ENCODE results near the gene ATP5PO. TPM values are rescaled to one million over a fixed set of nuclear protein-coding genes. Genes with fewer than 3 reads are reported as not detected.

The ATP5PO gene
- total RNA-seq, 1 experiment from 2014 or later: 232 TPM

DNA sequence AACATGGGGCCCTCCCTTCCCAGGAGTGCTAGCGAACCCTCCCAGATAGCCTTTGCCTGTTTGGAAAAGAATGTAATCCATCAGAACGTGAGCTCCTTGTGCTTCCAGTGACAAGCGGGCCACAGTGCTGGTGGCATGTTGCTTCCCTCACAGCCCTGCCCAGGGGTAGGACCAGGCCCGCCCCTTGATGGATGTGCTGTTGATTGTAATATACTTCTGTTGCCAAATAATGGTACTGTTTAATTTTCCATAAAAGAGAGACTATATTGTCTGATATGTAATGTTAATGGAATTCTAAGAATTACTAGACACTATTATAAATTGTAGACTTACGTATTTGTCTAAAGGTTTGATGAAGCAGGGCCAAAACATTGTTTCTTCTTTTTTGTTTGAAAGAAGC is 16.4 kb downstream of the ATP5PO start:
- no TSS peak for BruUV-seq (replicated peaks)
- H3K27me3 ChIP-seq (replicated peaks; ENCODE audit: control insufficient read depth, insufficient read depth, low read length): no peaks in the 10 kb centered on the region
- Mint-ChIP-seq H3K36me3 (ENCODE audit: insufficient read depth, unreplicated experiment) (peaks cover 36% of the 10 kb centered on the region), H3K27ac (ENCODE audit: unreplicated experiment) (no peak overlapping the region), H3K4me3 (ENCODE audit: unreplicated experiment) (no peak overlapping the region), H3K9me3 (ENCODE audit: unreplicated experiment) (no peaks in the 10 kb centered on the region), H3K4me1 (ENCODE audit: low read depth, unreplicated experiment) (peaks cover 11% of the 10 kb centered on the region), H3K27me3 (ENCODE audit: insufficient read depth, unreplicated experiment) (no peaks in the 10 kb centered on the region)
- TF ChIP-seq, protein P1, sequence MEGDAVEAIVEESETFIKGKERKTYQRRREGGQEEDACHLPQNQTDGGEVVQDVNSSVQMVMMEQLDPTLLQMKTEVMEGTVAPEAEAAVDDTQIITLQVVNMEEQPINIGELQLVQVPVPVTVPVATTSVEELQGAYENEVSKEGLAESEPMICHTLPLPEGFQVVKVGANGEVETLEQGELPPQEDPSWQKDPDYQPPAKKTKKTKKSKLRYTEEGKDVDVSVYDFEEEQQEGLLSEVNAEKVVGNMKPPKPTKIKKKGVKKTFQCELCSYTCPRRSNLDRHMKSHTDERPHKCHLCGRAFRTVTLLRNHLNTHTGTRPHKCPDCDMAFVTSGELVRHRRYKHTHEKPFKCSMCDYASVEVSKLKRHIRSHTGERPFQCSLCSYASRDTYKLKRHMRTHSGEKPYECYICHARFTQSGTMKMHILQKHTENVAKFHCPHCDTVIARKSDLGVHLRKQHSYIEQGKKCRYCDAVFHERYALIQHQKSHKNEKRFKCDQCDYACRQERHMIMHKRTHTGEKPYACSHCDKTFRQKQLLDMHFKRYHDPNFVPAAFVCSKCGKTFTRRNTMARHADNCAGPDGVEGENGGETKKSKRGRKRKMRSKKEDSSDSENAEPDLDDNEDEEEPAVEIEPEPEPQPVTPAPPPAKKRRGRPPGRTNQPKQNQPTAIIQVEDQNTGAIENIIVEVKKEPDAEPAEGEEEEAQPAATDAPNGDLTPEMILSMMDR (IDR thresholded peaks at IDR 0.05; ENCODE audit: insufficient read depth in 1 of 2, low read depth in 1 of 2, low read length in 1 of 2, severe bottlenecking in 1 of 2, unreplicated experiment in 1 of 2): no peak
- no peak overlapping the region for H3K4me3 ChIP-seq (ENCODE audit: low read depth, low read length)
- ChIA-PET POLR2A (no interaction called here), CTCF (no interaction called here)
- DNase-seq: no peak
- intact Hi-C loops (cut with micrococcal nuclease; ENCODE audit: unreplicated experiment): no loop called here
- no peaks in the 10 kb centered on the region for H3K36me3 ChIP-seq (ENCODE audit: control insufficient read depth, insufficient read depth, low read length)
- no peaks in the 10 kb centered on the region for H3K9me3 ChIP-seq
- H3K4me1 ChIP-seq: no peaks in the 10 kb centered on the region

DNA sequence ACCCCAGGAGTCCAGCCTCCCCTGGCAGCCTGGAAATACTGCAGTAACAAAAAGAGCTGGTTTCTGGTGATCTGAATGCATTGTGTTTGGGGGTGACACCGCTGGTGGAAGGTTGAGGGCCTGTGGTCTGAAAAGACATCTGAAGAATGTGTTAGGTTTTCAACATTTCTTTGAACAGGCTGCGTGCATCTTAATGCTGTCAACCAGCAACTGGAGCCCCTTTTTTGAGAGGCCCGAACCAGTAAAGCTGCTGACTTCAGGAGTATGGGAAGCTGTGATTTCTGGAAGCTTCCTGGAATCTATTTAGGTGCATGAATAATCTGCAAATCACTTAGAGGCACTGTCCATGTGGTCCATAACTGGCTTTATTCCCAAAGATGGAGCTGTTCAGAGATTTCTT is 17.0 kb downstream of the ATP5PO start:
- TF ChIP-seq, protein P1 (IDR thresholded peaks at IDR 0.05; ENCODE audit: insufficient read depth in 1 of 2, low read depth in 1 of 2, low read length in 1 of 2, severe bottlenecking in 1 of 2, unreplicated experiment in 1 of 2): no peak
- no peak for DNase-seq
- Histone ChIP-seq H3K4me1 (no peaks in the 10 kb centered on the region), H3K27me3 (replicated peaks; ENCODE audit: control insufficient read depth, insufficient read depth, low read length) (no peaks in the 10 kb centered on the region), H3K4me3 (ENCODE audit: low read depth, low read length) (no peak overlapping the region), H3K9me3 (no peaks in the 10 kb centered on the region), H3K36me3 (ENCODE audit: control insufficient read depth, insufficient read depth, low read length) (no peaks in the 10 kb centered on the region)
- no TSS peak for BruUV-seq (replicated peaks)
- Mint-ChIP-seq H3K4me3 (ENCODE audit: unreplicated experiment) (no peak overlapping the region), H3K27me3 (ENCODE audit: insufficient read depth, unreplicated experiment) (no peaks in the 10 kb centered on the region), H3K9me3 (ENCODE audit: unreplicated experiment) (no peaks in the 10 kb centered on the region), H3K27ac (ENCODE audit: unreplicated experiment) (no peak overlapping the region), H3K36me3 (ENCODE audit: insufficient read depth, unreplicated experiment) (peaks cover 30% of the 10 kb centered on the region), H3K4me1 (ENCODE audit: low read depth, unreplicated experiment) (peaks cover 11% of the 10 kb centered on the region)
- ChIA-PET POLR2A (no interaction called here), CTCF (interaction anchor here (0.5 kb wide), 1 partner anchor 24 kb away, joined by 4 read pairs; no protein-coding TSS in a partner anchor)
- intact Hi-C loops (cut with micrococcal nuclease; ENCODE audit: unreplicated experiment): no loop called here

DNA sequence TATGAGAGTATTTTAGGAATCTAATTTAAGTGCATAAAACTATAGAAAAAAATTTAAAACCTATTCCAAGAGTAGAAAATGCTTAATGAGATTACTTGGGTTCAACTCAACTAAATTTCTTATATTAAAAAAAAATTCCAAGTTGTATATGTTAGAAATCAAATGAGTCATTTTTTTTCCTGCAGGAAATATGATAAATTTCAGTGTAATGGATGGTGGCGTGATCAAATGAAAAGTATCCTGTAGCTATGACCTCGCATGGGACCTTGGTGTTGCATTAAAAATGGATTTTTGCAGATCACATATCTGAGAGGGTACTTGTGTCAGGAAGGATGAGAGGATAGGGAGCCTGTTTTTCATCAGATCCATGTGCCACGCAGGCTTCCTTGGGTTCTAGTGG is 17.9 kb downstream of the ATP5PO start:
- Histone ChIP-seq H3K36me3 (ENCODE audit: control insufficient read depth, insufficient read depth, low read length) (no peaks in the 10 kb centered on the region), H3K27me3 (replicated peaks; ENCODE audit: control insufficient read depth, insufficient read depth, low read length) (no peaks in the 10 kb centered on the region), H3K4me3 (ENCODE audit: low read depth, low read length) (no peak overlapping the region), H3K9me3 (no peaks in the 10 kb centered on the region), H3K4me1 (no peaks in the 10 kb centered on the region)
- BruUV-seq (replicated peaks): no TSS peak
- CTCF ChIA-PET: no interaction called here
- Mint-ChIP-seq H3K4me3 (ENCODE audit: unreplicated experiment) (no peak overlapping the region), H3K36me3 (ENCODE audit: insufficient read depth, unreplicated experiment) (peaks cover 22% of the 10 kb centered on the region), H3K27me3 (ENCODE audit: insufficient read depth, unreplicated experiment) (no peaks in the 10 kb centered on the region), H3K4me1 (ENCODE audit: low read depth, unreplicated experiment) (peaks cover 11% of the 10 kb centered on the region), H3K9me3 (ENCODE audit: unreplicated experiment) (no peaks in the 10 kb centered on the region), H3K27ac (ENCODE audit: unreplicated experiment) (no peak overlapping the region)
- DNase-seq: no peak
- TF ChIP-seq, protein P1 (IDR thresholded peaks at IDR 0.05; ENCODE audit: insufficient read depth in 1 of 2, low read depth in 1 of 2, low read length in 1 of 2, severe bottlenecking in 1 of 2, unreplicated experiment in 1 of 2): no peak
- POLR2A ChIA-PET: no interaction called here
- intact Hi-C loops (cut with micrococcal nuclease; ENCODE audit: unreplicated experiment): no loop called here

All from Caco-2 (cell line).